ENCODE data around the gene GAD2.

DNA sequence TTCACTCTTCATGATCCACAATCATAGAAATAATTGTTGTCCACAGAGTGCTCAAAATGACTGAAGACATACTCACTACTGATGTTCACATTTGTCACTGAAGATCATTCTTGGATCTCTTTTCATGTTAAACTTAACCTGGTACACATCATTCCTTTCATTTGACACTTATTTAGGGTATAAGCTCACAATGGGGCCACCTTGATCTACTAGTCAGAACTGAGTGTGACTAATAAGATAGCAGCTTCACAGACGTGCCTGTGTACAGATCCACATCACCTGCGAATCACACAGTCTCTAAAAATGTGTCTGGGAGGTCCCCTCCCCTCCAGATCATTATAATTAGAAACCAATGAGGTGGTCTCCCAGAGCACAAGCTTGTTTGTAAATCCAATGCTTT, 21.8 kb downstream of the GAD2 start:
- no peak for TF ChIP-seq EZH2phosphoT487 (IDR thresholded peaks at IDR 0.05; ENCODE audit: borderline replicate concordance, low read depth, low read length)
- TF ChIP-seq, protein P1, sequence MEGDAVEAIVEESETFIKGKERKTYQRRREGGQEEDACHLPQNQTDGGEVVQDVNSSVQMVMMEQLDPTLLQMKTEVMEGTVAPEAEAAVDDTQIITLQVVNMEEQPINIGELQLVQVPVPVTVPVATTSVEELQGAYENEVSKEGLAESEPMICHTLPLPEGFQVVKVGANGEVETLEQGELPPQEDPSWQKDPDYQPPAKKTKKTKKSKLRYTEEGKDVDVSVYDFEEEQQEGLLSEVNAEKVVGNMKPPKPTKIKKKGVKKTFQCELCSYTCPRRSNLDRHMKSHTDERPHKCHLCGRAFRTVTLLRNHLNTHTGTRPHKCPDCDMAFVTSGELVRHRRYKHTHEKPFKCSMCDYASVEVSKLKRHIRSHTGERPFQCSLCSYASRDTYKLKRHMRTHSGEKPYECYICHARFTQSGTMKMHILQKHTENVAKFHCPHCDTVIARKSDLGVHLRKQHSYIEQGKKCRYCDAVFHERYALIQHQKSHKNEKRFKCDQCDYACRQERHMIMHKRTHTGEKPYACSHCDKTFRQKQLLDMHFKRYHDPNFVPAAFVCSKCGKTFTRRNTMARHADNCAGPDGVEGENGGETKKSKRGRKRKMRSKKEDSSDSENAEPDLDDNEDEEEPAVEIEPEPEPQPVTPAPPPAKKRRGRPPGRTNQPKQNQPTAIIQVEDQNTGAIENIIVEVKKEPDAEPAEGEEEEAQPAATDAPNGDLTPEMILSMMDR (conservative IDR thresholded peaks at IDR 0.05; ENCODE audit: low read length): no peak

All from OCI-LY7 (cell line).